HG02623 (cell line): Measurements from ENCODE around the gene REXO1.

Source experiments
- ATAC-seq: cut with Tn5 transposase; IDR thresholded peaks from one replicate; pipeline ENCODE4 v1.9.1; 2021; ENCODE audit warnings: moderate library complexity; ENCODE audit not compliant: unreplicated experiment

The REXO1 gene

GRCh38 chr19:1836458-1837221 is 11.6 kb downstream of the REXO1 start:
- no peak for ATAC-seq

- no peak for ATAC-seq
These were observed 14.7 kb downstream of the REXO1 start for GRCh38 chr19:1833540-1833939.

GRCh38 chr19:1832046-1832663 is 16.1 kb downstream of the REXO1 start:
- ATAC-seq = no peak

GRCh38 chr19:1830978-1831377 is 17.3 kb downstream of the REXO1 start:
- no peak for ATAC-seq

GRCh38 chr19:1830568-1830967 is 17.7 kb downstream of the REXO1 start:
- no peak for ATAC-seq

GRCh38 chr19:1829958-1830357 is 18.3 kb downstream of the REXO1 start:
- ATAC-seq = no peak

GRCh38 chr19:1828279-1829238 is 19.7 kb downstream of the REXO1 start:
- ATAC-seq = no peak

- ATAC-seq = no peak
These were observed 20.6 kb downstream of the REXO1 start for GRCh38 chr19:1827566-1828278.

- no peak for ATAC-seq
These were observed 21.4 kb downstream of the REXO1 start for GRCh38 chr19:1826557-1827521.

GRCh38 chr19:1825909-1826556 is 22.2 kb downstream of the REXO1 start:
- ATAC-seq = no peak

- no peak for ATAC-seq
These were observed 24.0 kb downstream of the REXO1 start for GRCh38 chr19:1824252-1824622.

GRCh38 chr19:1823539-1824251 is 24.6 kb downstream of the REXO1 start:
- ATAC-seq = no peak

GRCh38 chr19:1823020-1823419 is 25.3 kb downstream of the REXO1 start:
- ATAC-seq = no peak

GRCh38 chr19:1822210-1822609 is 26.1 kb downstream of the REXO1 start:
- ATAC-seq = no peak

- no peak for ATAC-seq
These were observed 28.7 kb downstream of the REXO1 start for GRCh38 chr19:1819341-1820255.

GRCh38 chr19:1818549-1819195 is 29.6 kb downstream of the REXO1 start:
- no peak for ATAC-seq

- no peak for ATAC-seq
These were observed 30.6 kb downstream of the REXO1 start for GRCh38 chr19:1817553-1818179.
